Panc1 (cell line): ENCODE measurements around the gene NFIC. TPM values are rescaled to one million over a fixed set of nuclear protein-coding genes. Genes with fewer than 3 reads are reported as not detected.
"Not testable (repeated sequence)": the region's sequence is repeated elsewhere in the genome, so short reads cannot be mapped to it uniquely, and the experiment has no call there.

ENCODE experiments used
- ATAC-seq: fragments of 200-7000 bp; cut with Tn5 transposase; 2 replicates; pipeline ENCODE4 v1.9.1; 2020; ENCODE audit warnings: mild to moderate bottlenecking, moderate library complexity
- BruUV-seq: library from RNA; stranded (reverse); fragments of 400-500 nt; replicated peaks from 2 replicates; lab custom pipeline; 2021; lab: Mats Ljungman, UMichigan
- CTCF ChIA-PET: fragments of 300-600 bp; sonication (Branson Sonifier 250); formaldehyde crosslinking; loops from one replicate; lab custom pipeline; 2022; ENCODE audit warnings: antibody characterized with exemption; lab: Charles Lee
- POLR2A ChIA-PET: fragments of 300-600 bp; sonication (Branson Sonifier 250); formaldehyde crosslinking; loops from one replicate; lab custom pipeline; 2022; ENCODE audit warnings: antibody characterized with exemption; lab: Charles Lee
- DNase-seq: peaks from one replicate; pipeline ENCODE4 v3.0.0-alpha.2; 2010; ENCODE audit warnings: low read depth, low spot score
- H3K27ac ChIP-seq: 2 replicates; pipeline ENCODE4 v1.5.1; 2011; ENCODE audit warnings: mild to moderate bottlenecking, low read length, inconsistent platforms
- H3K27me3 ChIP-seq: fragments of 200-500 bp; sonication (Bioruptor generic); 2 replicates; pipeline ENCODE4 v1.6.0; 2014; ENCODE audit warnings: low read length, inconsistent platforms; ENCODE audit not compliant: control insufficient read depth, insufficient read depth
- H3K36me3 ChIP-seq: fragments of 200-500 bp; sonication (Bioruptor generic); 2 replicates; pipeline ENCODE4 v1.5.1; 2014; ENCODE audit warnings: inconsistent platforms, mild to moderate bottlenecking, low read length, moderate library complexity; ENCODE audit not compliant: control insufficient read depth, insufficient read depth
- H3K4me1 ChIP-seq: 2 replicates; pipeline ENCODE4 v1.5.1; 2011; ENCODE audit warnings: inconsistent platforms, mild to moderate bottlenecking, low read length, moderate library complexity; ENCODE audit not compliant: control insufficient read depth, insufficient read depth
- H3K4me3 ChIP-seq, 2 experiments: 2 replicates each; pipeline ENCODE4 v1.5.1; 2011 to 2012; ENCODE audit warnings: low read depth in 2 of 2, low read length in 2 of 2, mild to moderate bottlenecking in 2 of 2, inconsistent platforms in 1 of 2, moderate library complexity in 1 of 2
- H3K9me3 ChIP-seq: fragments of 200-500 bp; sonication (Bioruptor generic); 2 replicates; pipeline ENCODE4 v1.5.1; 2014; ENCODE audit warnings: low read depth, mild to moderate bottlenecking, inconsistent platforms, low read length, moderate library complexity; ENCODE audit not compliant: control insufficient read depth, insufficient read depth
- POLR2AphosphoS5 ChIP-seq: IDR thresholded peaks from 2 replicates; pipeline ENCODE4 v1.6.1; 2012; ENCODE audit warnings: mild to moderate bottlenecking, low read depth, low read length, moderate library complexity
- SIN3A ChIP-seq: IDR thresholded peaks from 2 replicates; pipeline ENCODE4 v1.6.1; 2012; ENCODE audit warnings: low read depth, mild to moderate bottlenecking, low read length, moderate library complexity, borderline replicate concordance; ENCODE audit not compliant: insufficient read depth
- TCF7L2 ChIP-seq: IDR thresholded peaks from 2 replicates; pipeline ENCODE4 v1.6.1; 2011; ENCODE audit warnings: mild to moderate bottlenecking, low read depth, low read length, inconsistent platforms
- in situ Hi-C: cut with HindIII; loops from 2 replicates; pipeline ENCODE4 v1.10.0; 2016; ENCODE audit warnings: low sequenced_read_pairs, low pct_unique_long_range_greater_than_20kb
- intact Hi-C: fragments of 100-400 bp; cut with micrococcal nuclease; formaldehyde crosslinking; loops from one replicate; pipeline ENCODE4 v1.10.0; 2022; ENCODE audit not compliant: unreplicated experiment
- total RNA-seq: library from RNA; stranded (reverse); gene quantifications from one replicate; pipeline ENCODE4 v1.2.1, GENCODE V29; 2021; ENCODE audit not compliant: unreplicated experiment
- TF ChIP-seq, protein P1 (sequence below): fragments of 450-650 bp; IDR thresholded peaks from 2 replicates; pipeline ENCODE4 v1.5.1; 2017; ENCODE audit warnings: mild to moderate bottlenecking
- TF ChIP-seq, protein P2 (sequence below), 2 experiments: IDR thresholded peaks; 2 replicates each; pipeline ENCODE4 v1.6.1; 2011 to 2012; ENCODE audit warnings: low read depth in 2 of 2, control low read depth in 1 of 2, low read length in 1 of 2, mild to moderate bottlenecking in 1 of 2, moderate library complexity in 1 of 2; ENCODE audit not compliant: insufficient read depth in 1 of 2

Gene NFIC
- total RNA-seq, 1 experiment from 2014 or later, result 120 TPM

DNA sequence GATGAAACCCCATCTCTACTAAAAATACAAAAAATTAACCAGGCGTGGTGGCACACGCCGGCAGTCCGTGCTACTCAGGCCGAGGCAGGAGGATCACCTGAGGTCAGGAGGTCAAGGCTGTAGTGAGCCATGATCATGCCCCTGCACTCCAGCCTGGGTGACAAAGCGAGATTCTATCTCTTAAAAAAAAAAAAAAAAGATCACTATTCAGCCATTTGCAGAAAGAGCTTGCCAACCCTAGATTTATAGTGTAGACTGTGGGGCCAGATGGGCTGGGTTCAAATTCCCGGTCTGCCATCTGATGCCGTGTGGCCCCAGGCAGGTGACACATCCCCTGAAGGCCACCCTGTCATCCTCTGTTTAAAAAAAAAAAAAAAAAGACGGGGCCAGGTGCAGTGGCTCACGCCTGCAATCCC is 85.1 kb downstream of the NFIC start:
- Histone ChIP-seq H3K9me3 (no peaks in the 10 kb centered on the region), H3K36me3 (no peaks in the 10 kb centered on the region), H3K4me3 (no peak overlapping the region), H3K4me1 (peaks cover 8% of the 10 kb centered on the region), H3K27me3 (no peaks in the 10 kb centered on the region), H3K27ac (no peak overlapping the region)
- in situ Hi-C loops, result no loop called here
- CTCF ChIA-PET, result no interaction called here
- POLR2A ChIA-PET, result no interaction called here
- intact Hi-C loops, result no loop called here
- BruUV-seq, result no TSS peak
- DNase-seq (no peak), ATAC-seq (no peak)
- no peak for TF ChIP-seq SIN3A
- TF ChIP-seq, protein P1, sequence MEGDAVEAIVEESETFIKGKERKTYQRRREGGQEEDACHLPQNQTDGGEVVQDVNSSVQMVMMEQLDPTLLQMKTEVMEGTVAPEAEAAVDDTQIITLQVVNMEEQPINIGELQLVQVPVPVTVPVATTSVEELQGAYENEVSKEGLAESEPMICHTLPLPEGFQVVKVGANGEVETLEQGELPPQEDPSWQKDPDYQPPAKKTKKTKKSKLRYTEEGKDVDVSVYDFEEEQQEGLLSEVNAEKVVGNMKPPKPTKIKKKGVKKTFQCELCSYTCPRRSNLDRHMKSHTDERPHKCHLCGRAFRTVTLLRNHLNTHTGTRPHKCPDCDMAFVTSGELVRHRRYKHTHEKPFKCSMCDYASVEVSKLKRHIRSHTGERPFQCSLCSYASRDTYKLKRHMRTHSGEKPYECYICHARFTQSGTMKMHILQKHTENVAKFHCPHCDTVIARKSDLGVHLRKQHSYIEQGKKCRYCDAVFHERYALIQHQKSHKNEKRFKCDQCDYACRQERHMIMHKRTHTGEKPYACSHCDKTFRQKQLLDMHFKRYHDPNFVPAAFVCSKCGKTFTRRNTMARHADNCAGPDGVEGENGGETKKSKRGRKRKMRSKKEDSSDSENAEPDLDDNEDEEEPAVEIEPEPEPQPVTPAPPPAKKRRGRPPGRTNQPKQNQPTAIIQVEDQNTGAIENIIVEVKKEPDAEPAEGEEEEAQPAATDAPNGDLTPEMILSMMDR, result no peak
- no peak for TF ChIP-seq POLR2AphosphoS5
- TF ChIP-seq, protein P2, sequence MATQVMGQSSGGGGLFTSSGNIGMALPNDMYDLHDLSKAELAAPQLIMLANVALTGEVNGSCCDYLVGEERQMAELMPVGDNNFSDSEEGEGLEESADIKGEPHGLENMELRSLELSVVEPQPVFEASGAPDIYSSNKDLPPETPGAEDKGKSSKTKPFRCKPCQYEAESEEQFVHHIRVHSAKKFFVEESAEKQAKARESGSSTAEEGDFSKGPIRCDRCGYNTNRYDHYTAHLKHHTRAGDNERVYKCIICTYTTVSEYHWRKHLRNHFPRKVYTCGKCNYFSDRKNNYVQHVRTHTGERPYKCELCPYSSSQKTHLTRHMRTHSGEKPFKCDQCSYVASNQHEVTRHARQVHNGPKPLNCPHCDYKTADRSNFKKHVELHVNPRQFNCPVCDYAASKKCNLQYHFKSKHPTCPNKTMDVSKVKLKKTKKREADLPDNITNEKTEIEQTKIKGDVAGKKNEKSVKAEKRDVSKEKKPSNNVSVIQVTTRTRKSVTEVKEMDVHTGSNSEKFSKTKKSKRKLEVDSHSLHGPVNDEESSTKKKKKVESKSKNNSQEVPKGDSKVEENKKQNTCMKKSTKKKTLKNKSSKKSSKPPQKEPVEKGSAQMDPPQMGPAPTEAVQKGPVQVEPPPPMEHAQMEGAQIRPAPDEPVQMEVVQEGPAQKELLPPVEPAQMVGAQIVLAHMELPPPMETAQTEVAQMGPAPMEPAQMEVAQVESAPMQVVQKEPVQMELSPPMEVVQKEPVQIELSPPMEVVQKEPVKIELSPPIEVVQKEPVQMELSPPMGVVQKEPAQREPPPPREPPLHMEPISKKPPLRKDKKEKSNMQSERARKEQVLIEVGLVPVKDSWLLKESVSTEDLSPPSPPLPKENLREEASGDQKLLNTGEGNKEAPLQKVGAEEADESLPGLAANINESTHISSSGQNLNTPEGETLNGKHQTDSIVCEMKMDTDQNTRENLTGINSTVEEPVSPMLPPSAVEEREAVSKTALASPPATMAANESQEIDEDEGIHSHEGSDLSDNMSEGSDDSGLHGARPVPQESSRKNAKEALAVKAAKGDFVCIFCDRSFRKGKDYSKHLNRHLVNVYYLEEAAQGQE (IDR thresholded peaks at IDR 0.05; ENCODE audit: insufficient read depth in 1 of 2, low read depth in 2 of 2, low read length in 1 of 2), result no peak
- TF ChIP-seq TCF7L2, result no peak

DNA sequence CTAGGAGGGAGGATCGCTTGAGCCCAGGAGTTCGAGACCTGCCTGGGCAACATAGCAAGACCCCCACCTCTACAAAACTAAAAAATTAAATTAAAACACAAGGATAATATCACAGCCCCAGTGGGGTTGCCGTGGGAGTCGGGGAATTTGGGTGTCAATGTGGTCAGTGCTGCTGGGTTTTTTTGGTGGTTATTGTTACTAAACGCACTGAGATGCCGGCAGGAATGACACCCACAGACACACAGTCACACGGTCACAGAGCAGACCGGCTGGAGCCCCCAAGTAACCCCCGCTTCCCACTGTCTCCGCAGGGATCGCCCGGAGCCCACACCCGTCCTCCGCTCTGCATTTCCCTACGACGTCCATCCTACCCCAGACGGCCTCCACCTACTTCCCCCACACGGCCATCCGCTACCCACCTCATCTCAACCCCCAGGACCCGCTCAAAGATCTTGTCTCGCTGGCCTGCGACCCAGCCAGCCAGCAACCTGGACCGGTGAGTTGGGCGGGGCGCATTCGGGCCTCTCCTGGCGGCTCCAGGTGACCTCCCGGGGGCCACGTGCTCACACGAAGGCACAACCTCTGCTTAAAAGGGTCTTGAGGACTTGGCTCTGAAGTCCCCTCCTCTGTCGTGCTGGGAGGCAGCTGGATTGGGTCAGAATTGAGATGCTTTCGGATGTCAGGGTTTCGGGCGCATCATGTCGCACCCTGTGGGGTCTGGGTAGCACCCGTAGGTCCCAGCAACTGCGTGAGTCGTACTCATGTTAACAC is 86.0 kb downstream of the NFIC start:
- in situ Hi-C loops (no loop called here), intact Hi-C loops (no loop called here)
- H3K27ac ChIP-seq, result no peak overlapping the region
- CTCF ChIA-PET, result no interaction called here
- H3K4me3 ChIP-seq, result no peak overlapping the region
- POLR2A ChIA-PET, result no interaction called here
- DNase-seq (no peak), ATAC-seq (no peak)
- TF ChIP-seq, protein P2 (IDR thresholded peaks at IDR 0.05; ENCODE audit: insufficient read depth in 1 of 2, low read depth in 2 of 2, low read length in 1 of 2), result no peak
- TF ChIP-seq SIN3A (no peak), TCF7L2 (no peak), POLR2AphosphoS5 (no peak)
- TF ChIP-seq, protein P1, result no peak
- peaks cover 16% of the 10 kb centered on the region for H3K4me1 ChIP-seq
- H3K9me3 ChIP-seq, result no peaks in the 10 kb centered on the region
- H3K27me3 ChIP-seq, result no peaks in the 10 kb centered on the region
- no TSS peak for BruUV-seq
- no peaks in the 10 kb centered on the region for H3K36me3 ChIP-seq

DNA sequence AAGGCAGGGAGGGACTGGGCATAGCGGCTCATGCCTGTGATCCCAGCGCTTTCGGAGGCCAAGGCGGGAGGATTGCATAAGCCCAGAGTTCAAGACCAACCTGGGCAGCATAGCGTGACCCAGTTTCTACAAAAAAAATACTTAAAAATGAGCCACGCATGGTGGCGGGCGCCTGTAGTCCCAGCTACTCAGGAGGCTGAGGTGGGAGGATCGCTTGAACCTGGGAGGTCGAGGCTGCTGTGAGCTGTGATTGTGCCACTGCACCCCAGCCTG is 86.5 kb downstream of the NFIC start:
- intact Hi-C loops, H3K9me3 ChIP-seq, BruUV-seq, DNase-seq, POLR2A ChIA-PET, ATAC-seq, H3K27ac ChIP-seq, CTCF ChIA-PET, H3K4me3 ChIP-seq, H3K27me3 ChIP-seq, in situ Hi-C loops, H3K36me3 ChIP-seq: not testable (repeated sequence)
- peaks cover 21% of the 10 kb centered on the region for H3K4me1 ChIP-seq
